HG02973 (cell line): ENCODE data around the gene ARL14EPL.
"Not testable (repeated sequence)": the region's sequence is repeated elsewhere in the genome, so short reads cannot be mapped to it uniquely, and the experiment has no call there.

Experiments used
- ATAC-seq: cut with Tn5 transposase; IDR thresholded peaks from one replicate; pipeline ENCODE4 v1.9.1; 2021; ENCODE audit warnings: moderate library complexity; ENCODE audit not compliant: unreplicated experiment

ARL14EPL gene

GRCh38 chr5:116046261-116046660, 14.0 kb downstream of the ARL14EPL start:
- ATAC-seq, result no peak

GRCh38 chr5:116046823-116047222, 14.6 kb downstream of the ARL14EPL start:
- ATAC-seq, result no peak

GRCh38 chr5:116058346-116058936, 26.2 kb downstream of the ARL14EPL start:
- ATAC-seq, result no peak

DNA sequence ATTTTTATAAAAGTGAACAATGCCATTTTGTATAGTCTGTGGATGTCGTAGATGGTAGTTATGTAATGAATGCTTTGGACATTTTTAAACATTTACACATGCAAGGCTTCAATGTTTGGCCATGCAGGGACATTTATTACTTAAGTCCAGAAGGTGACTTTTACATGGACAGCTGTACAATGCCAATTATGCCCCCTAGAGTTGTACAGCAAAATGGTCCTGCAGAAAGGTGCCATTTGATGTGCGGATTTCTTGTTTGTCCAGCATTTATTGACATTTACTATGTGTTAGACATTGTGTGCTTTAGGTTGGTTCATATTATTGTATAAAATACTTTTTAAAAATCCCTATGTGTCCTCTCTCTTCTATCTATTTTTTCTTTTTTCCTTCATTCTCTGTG, 30.1 kb downstream of the ARL14EPL start:
- no peak for ATAC-seq

DNA sequence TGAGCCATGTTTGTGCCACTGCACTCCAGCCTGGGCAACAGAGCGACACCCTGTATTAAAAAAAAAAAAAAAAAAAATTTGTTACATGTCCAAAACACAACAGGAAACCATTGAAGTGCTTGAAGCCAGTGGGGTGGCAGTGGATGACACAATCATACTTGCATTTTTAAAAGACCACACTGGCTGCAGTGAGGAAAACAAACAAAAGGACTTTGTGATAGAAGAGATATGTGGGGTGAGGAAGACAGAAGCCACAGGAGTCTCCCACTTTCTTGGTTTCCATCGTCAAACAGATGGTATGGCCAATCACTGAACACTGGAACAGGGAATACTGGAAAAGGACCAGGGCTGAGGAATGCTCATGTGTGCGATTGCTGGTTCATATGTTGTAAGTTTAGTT, 31.7 kb downstream of the ARL14EPL start:
- ATAC-seq, result no peak

- peak; percentile 55 for ATAC-seq
Observed at GRCh38 chr5:116068028-116068632, 35.9 kb downstream of the ARL14EPL start.

- no peak for ATAC-seq
Observed at GRCh38 chr5:116071211-116071610, 38.9 kb downstream of the ARL14EPL start.

DNA sequence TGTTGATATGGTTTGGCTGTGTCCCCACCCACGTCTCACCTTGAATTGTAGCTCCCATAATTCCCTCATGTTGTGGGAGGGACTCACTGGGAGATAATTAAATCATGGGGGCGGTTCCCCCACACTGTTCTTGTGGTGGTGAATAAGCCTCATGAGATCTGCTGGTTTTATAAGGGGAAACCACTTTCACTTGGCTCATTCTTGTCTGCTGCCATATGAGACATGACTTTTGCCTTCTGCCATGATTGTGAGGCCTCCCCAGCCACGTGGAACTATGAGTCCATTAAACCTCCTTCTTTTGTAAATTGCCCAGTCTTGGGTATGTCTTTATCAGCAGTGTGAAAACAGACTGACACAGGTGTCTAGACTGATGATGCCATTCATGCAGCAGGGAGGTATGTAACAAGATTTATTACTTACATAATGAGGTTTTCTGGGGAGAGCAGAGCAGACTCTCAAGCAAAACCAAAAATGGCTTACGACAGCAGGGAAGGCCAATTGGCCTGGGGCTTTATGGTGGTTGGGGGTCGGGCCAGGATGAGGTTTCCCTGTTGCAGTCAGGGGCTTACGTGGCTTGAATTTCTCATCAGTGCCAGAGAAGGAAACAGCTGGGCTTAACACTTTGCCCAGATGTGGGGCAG, 43.0 kb downstream of the ARL14EPL start:
- ATAC-seq, result no peak

DNA sequence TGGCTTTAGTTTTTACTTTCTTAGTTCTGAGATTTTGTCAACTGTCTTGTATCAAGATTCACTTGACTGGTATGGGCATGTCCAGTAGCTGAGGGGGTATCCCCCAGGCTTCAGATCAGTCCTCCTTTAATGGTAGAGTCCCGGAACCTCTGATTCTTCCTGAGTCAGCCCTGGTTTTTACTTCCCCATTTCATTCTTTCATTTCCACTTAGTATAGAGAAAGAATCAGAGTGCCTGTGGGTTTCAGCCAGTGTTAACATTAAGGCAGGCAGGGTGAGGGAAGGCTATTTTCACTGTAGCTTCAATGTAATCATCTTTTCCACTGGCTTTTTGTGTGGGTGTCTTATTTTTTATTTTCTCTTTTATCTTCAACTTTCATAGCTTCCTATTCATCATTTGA, 44.2 kb downstream of the ARL14EPL start:
- ATAC-seq, result peak; percentile 99

DNA sequence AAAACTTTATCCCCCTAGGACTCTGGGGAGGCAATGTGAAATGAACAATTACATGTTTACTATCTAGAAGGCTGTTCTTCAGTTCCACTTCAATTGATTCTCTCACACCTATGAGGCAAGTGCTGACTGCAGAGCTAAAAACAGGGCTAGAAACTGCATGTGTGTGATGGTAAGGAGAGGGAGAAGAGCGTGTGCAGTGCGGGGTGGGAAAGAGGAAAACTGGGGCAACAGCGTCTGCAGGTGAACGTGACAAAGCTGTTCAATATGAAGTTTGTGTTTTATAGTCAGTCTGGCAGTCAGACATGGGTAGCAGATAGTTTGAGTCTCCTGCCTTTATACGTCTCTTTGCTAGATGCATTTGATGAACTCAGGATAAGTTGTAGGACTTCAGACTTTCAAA, 45.9 kb downstream of the ARL14EPL start:
- ATAC-seq, result no peak

GRCh38 chr5:116084287-116084691, 52.0 kb downstream of the ARL14EPL start:
- peak; percentile 35 for ATAC-seq

GRCh38 chr5:116084871-116085715, 52.8 kb downstream of the ARL14EPL start, which contains the start of gene COMMD10:
TSS of gene COMMD10 (plus strand) at chr5:116085025.
- ATAC-seq, result peak; percentile 88

DNA sequence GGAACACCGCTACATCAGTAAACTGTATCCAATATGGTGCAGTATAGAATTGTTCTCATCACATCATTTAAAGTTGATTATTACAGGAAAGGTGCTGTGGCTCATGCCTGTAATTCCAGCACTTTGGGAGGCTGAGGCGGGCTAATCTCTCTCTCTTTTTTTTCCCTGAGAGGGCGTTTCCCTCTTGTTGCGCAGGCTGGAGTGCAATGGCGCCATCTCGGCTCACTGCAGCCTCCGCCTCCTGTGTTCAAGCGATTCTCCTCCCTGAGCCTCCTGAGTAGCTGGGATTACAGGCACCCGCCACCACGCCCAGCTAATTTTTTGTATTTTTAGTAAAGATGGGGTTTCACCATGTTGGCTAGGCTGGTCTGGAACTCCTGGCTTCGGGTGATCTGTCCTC, 54.0 kb downstream of the ARL14EPL start:
- not testable (repeated sequence) for ATAC-seq

DNA sequence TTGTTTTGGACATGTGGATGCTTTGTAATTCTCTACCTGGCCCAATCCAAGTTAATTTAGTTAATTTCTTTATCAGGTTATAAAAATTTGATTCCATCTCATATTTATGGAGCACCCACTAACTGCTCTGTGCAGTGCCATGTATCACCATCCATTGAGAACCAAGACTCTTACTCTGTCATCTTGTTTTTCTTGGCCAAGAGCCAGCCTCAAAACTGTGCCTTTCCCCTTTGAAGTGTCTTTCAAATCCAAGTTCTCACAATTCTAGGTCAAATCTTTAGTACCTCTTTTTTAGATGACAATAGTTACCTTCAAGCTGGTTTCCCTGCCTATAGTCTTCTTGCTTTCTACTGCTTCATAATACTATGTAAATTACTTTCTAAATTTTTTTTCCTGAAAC, 55.8 kb downstream of the ARL14EPL start:
- no peak for ATAC-seq

DNA sequence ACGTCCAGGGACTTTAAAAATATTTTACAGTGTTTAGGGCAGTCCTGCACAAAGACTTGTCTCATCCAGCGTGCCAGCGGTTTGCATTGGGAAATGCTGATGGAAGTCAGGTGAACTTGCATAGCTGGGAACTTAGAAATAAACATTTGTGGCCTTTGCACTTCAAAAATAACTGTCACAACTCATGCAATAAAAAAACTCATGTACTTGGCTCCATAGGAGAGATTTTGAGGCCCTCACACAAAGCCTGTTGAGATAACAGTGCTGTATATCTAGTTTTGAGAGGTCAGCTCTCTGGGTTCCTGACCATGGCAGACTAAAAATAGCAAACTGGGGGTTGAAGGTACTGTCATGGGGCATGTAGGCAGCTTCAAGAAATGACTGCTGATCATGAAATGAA, 58.0 kb downstream of the ARL14EPL start:
- no peak for ATAC-seq

DNA sequence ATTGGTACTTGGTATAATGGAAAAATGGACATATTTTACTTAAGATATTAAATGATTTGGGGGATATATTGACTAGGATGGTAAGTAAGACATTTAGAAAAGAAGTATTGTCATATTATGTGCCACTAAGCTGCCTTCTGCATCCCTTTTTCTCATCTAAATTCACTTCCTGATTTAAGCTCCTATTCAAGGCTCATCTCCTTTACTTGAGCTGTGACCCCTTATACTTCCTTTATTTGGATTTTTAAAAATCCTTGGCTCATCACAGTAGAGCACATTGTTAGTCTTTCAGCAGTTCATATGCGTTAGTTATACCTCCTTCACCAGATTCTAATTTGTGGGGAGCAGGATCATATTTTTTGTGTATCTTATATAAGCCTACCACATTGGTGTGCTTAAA, 59.1 kb downstream of the ARL14EPL start:
- no peak for ATAC-seq

DNA sequence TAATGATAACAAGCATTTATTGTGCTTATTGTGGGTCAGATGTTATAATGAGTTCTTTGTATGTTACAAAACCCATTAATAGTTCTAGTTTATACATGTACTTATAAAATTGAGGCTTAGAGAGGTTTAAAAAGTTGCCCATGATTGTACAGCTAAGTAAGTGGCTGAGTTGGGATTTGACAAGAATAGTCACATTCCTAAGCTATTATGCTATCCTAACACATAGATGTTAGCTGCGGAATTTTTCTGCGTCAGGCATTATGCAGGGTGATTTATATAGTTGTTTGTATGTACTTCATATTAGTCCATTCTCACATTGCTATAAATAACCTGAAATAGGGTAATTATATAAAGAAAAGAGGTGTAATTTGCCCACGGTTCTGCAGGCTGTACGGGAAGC, 65.0 kb downstream of the ARL14EPL start:
- ATAC-seq, result no peak

GRCh38 chr5:116098998-116099397, 66.7 kb downstream of the ARL14EPL start:
- ATAC-seq, result no peak

DNA sequence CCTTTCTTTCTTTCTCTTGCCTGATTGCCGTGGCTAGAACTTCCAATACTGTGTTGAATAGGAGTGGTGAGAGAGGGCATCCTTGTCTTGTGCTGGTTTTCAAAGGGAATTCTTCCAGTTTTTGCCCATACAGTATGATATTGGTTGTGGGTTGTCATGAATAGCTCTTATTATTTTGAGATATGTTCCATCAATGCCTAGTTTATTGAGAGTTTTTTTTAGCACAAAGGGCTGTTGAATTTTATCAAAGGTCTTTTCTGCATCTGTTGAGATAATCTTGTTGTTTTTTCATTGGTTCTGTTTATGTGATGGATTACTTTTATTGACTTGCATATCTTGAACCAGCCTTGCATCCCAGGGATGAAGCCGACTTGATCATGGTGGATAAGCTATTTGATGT, 72.7 kb downstream of the ARL14EPL start:
- not testable (repeated sequence) for ATAC-seq
